SK-N-MC (cell line): Measurements from ENCODE around the gene MBTD1.
"Not testable (repeated sequence)": the region's sequence is repeated elsewhere in the genome, so short reads cannot be mapped to it uniquely, and the experiment has no call there.

Experiments
- DNase-seq: peaks from one replicate; pipeline ENCODE4 v3.0.0-alpha.2; 2011; ENCODE audit warnings: low read depth, low spot score
- H3K27ac ChIP-seq: fragments of 200-600 bp; sonication (generic); 2 replicates; pipeline ENCODE4 v1.5.1; 2016; ENCODE audit warnings: mixed run types
- H3K36me3 ChIP-seq: fragments of 200-600 bp; sonication (generic); 2 replicates; pipeline ENCODE4 v1.6.1; 2017; ENCODE audit warnings: antibody characterized with exemption, low read length, mixed read lengths; ENCODE audit not compliant: insufficient read depth
- H3K4me3 ChIP-seq: fragments of 200-600 bp; sonication (generic); 2 replicates; pipeline ENCODE4 v1.5.1; 2016
- H3K9ac ChIP-seq: fragments of 200-600 bp; sonication (generic); 2 replicates; pipeline ENCODE4 v1.8.0; 2017; ENCODE audit warnings: mixed run types, mixed read lengths; ENCODE audit not compliant: insufficient read length
- H3K9me3 ChIP-seq: fragments of 200-600 bp; sonication (generic); 2 replicates; pipeline ENCODE4 v1.6.1; 2017; ENCODE audit warnings: low read depth, mild to moderate bottlenecking, antibody characterized with exemption, low read length, moderate library complexity, mixed read lengths
- EZH2 ChIP-seq: fragments of 200-600 bp; sonication (generic); IDR thresholded peaks from one replicate; pipeline ENCODE4 v1.6.1; 2017; ENCODE audit warnings: antibody characterized with exemption
- FOXP2 ChIP-seq: optimal IDR thresholded peaks from 2 replicates; pipeline ENCODE3; 2011; ENCODE audit warnings: mild to moderate bottlenecking, moderate library complexity; ENCODE audit not compliant: insufficient read depth; ENCODE audit errors: extremely low read length, control extremely low read depth
- POLR2AphosphoS5 ChIP-seq: IDR thresholded peaks from 2 replicates; pipeline ENCODE4 v1.6.1; 2012; ENCODE audit warnings: mild to moderate bottlenecking, low read depth, low read length, borderline replicate concordance

MBTD1 gene

GRCh38 chr17:51272812-51273211 is 13.0 kb upstream of the MBTD1 start:
- no peak for DNase-seq
- TF ChIP-seq EZH2 (no peak), FOXP2 (no peak), POLR2AphosphoS5 (no peak)
- H3K9ac ChIP-seq, result no peak overlapping the region
- no peak overlapping the region for H3K4me3 ChIP-seq
- H3K36me3 ChIP-seq, result peaks cover 86% of the 10 kb centered on the region
- no peaks in the 10 kb centered on the region for H3K9me3 ChIP-seq
- H3K27ac ChIP-seq, result 0 out of 2 replicates have a peak overlapping the region, but pooled peaks have one; percentile 16

- TF ChIP-seq EZH2 (no peak), POLR2AphosphoS5 (no peak), FOXP2 (no peak)
- H3K36me3 ChIP-seq, result peaks cover 86% of the 10 kb centered on the region
- no peak overlapping the region for H3K27ac ChIP-seq
Observed at GRCh38 chr17:51270636-51271035, 10.8 kb upstream of the MBTD1 start.

GRCh38 chr17:51269991-51270390 is 10.1 kb upstream of the MBTD1 start:
- peaks cover 86% of the 10 kb centered on the region for H3K36me3 ChIP-seq
- DNase-seq, result no peak
- no peak overlapping the region for H3K27ac ChIP-seq
- no peaks in the 10 kb centered on the region for H3K9me3 ChIP-seq
- no peak overlapping the region for H3K9ac ChIP-seq
- H3K4me3 ChIP-seq, result no peak overlapping the region
- TF ChIP-seq EZH2, result no peak

More at GRCh38 chr17:51270636-51271035, 10.8 kb upstream of the MBTD1 start:
- Histone ChIP-seq H3K4me3 (no peak overlapping the region), H3K9me3 (no peaks in the 10 kb centered on the region), H3K9ac (no peak overlapping the region)
- no peak for DNase-seq

- H3K9ac ChIP-seq, H3K4me3 ChIP-seq, H3K9me3 ChIP-seq, DNase-seq, H3K27ac ChIP-seq: not testable (repeated sequence)
- H3K36me3 ChIP-seq, result peaks cover 67% of the 10 kb centered on the region
Observed at GRCh38 chr17:51264466-51264865, 4.6 kb upstream of the MBTD1 start.

- Histone ChIP-seq H3K27ac (no peak overlapping the region), H3K9ac (peak overlapping the region; percentile 22), H3K36me3 (peaks cover 61% of the 10 kb centered on the region), H3K9me3 (no peaks in the 10 kb centered on the region), H3K4me3 (no peak overlapping the region)
- no peak for DNase-seq
- TF ChIP-seq FOXP2 (no peak), EZH2 (no peak), POLR2AphosphoS5 (no peak)
Observed at GRCh38 chr17:51263006-51263405, 3.2 kb upstream of the MBTD1 start.

- Histone ChIP-seq H3K9ac (peak overlapping the region; percentile 96), H3K36me3 (peaks cover 63% of the 10 kb centered on the region), H3K4me3 (peak overlapping the region; percentile 99), H3K27ac (no peak overlapping the region), H3K9me3 (no peaks in the 10 kb centered on the region)
- no peak for DNase-seq
- no peak for TF ChIP-seq EZH2
- no peak for TF ChIP-seq FOXP2
- no peak for TF ChIP-seq POLR2AphosphoS5
Observed at GRCh38 chr17:51261024-51261963, 1.4 kb upstream of the MBTD1 start.

GRCh38 chr17:51260237-51261023 is 581 bp upstream of the MBTD1 start, which contains the start of gene UTP18:
UTP18 (plus strand) TSS chr17:51260546; CDS start chr17:51260585, 39 bp downstream.
- Histone ChIP-seq H3K9ac (peak within 1 kb of the TSS; percentile 96), H3K27ac (peak within 1 kb of the TSS; percentile 99), H3K4me3 (peak within 1 kb of the TSS; percentile 99), H3K9me3 (no peaks in the 10 kb centered on the region), H3K36me3 (peaks cover 62% of the 10 kb centered on the region)
- no peak for DNase-seq
- TF ChIP-seq POLR2AphosphoS5 (peak; percentile 58; the same call in 1 of the 2 replicates), EZH2 (no peak), FOXP2 (peak; percentile 10)

GRCh38 chr17:51258756-51259563 is 889 bp downstream of the MBTD1 start:
- Histone ChIP-seq H3K27ac (peak overlapping the region; percentile 99; the same call in 1 of the 2 replicates), H3K9ac (peak overlapping the region; percentile 96), H3K9me3 (no peaks in the 10 kb centered on the region), H3K36me3 (peaks cover 62% of the 10 kb centered on the region), H3K4me3 (peak overlapping the region; percentile 99)
- TF ChIP-seq EZH2, result no peak
- TF ChIP-seq FOXP2, result no peak
- no peak for TF ChIP-seq POLR2AphosphoS5
- DNase-seq, result no peak
